ENCODE data around the gene ABAT.

ABAT gene

DNA sequence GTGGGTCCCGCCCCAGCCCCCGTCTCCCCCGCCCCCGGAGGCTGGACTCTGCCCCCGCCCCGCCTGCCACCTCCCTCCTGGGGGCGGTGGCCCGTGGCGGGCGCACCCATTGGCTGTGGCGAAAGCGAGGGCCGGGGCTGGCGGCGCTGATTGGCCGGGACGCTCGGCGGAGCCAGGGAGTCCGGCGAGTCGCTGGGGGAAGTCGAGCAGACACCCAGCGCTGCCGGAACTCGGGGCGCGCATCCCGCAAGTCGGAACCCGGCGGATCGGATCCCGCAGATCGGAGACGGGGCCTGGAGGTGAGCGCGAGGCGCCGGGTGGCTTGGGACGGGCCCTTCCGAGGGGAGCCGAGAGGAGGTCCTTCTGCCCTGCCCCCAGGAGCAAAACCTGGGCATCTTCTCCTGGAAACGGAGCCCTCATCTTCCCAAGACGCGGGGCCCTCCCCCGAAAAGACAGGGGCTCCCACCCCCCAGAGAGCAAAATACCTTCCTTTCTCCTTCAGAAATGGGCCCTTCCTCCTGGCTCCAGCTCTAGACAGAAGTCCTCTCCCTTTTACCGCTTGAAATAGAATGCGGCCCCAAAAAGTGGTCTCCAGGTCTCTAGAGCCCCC lies at the start of gene ABAT:
TSS of gene ABAT (plus strand) at position 205 of the 610 bp plus-strand sequence. CDS start 61,123 bp downstream, outside the sequence.
- DNase-seq: peak; percentile 78

DNA sequence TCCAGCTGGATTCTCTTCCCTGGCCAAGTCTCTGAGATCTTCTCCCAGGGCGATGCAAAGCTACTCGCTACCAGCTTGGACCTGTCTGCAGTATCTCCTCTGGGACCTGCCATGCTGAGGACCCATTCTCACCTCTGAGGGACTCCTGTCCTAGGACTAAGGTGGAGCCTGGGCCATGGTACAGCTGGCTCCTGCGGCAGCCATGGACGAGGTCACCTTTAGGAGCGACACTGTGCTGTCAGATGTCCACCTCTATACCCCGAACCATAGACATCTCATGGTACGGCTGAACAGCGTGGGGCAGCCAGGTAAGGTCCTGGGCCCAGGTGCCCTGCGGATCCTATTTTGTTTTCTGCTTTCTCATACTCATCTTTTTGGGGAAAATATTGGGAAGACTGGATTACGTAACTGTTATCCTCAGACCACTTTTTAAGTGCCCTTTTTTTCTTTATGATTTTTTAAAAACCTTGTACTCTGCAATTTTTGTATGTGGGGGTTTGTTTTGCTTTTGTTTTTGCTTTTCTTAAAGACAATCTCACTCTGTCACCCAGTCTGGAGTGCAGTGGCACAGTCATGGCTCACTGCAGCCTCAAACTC lies 48.8 kb upstream of the ABAT start:
- no peak for DNase-seq

- no peak for DNase-seq
Observed at GRCh38 chr16:8626946-8627345, 47.5 kb upstream of the ABAT start.

- DNase-seq: no peak
Observed at GRCh38 chr16:8627456-8627855, 47.0 kb upstream of the ABAT start.

- DNase-seq: no peak
Observed at GRCh38 chr16:8628981-8629725, 45.3 kb upstream of the ABAT start.

GRCh38 chr16:8630255-8630953 lies 44.0 kb upstream of the ABAT start:
- no peak for DNase-seq

- no peak for DNase-seq
Observed at GRCh38 chr16:8631373-8631772, 43.0 kb upstream of the ABAT start.

- DNase-seq: no peak
Observed at GRCh38 chr16:8631818-8632465, 42.5 kb upstream of the ABAT start.

GRCh38 chr16:8632675-8633182 lies 41.7 kb upstream of the ABAT start:
- DNase-seq: no peak

DNA sequence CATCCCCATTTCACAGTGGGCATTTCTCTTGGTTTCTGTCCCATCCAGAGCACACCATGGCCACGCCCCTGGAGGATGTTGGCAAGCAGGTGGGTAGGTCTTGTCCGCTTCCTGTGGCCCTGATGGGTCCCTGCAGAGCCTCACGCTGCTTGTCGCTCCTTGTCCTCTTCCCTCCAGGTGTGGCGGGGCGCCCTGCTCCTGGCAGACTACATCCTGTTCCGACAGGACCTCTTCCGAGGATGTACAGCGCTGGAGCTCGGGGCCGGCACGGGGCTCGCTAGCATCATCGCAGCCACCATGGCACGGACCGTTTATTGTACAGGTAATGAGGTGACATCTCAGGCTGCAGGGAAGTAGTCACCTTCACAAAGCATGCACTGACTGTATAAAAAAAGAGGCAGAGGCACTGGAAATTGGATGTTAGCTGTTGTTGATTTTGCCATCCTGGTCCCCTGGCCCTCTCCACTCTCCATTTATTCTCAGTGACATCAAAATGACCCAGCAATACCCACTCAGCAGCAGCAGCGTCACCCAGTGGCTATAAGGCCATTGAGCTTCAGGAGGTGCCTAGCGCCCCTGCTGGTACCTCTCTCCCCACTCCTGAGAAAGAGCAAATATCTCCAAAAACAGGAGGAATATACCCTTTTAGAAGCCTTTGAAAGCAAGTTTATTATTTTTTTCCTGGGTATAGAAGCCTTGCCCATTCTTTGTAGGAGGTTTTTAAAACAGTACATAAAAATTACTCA lies 39.3 kb upstream of the ABAT start:
- DNase-seq: peak; percentile 21

- no peak for DNase-seq
Observed at GRCh38 chr16:8639694-8640093, 34.7 kb upstream of the ABAT start.

- no peak for DNase-seq
Observed at GRCh38 chr16:8641671-8642070, 32.7 kb upstream of the ABAT start.

DNA sequence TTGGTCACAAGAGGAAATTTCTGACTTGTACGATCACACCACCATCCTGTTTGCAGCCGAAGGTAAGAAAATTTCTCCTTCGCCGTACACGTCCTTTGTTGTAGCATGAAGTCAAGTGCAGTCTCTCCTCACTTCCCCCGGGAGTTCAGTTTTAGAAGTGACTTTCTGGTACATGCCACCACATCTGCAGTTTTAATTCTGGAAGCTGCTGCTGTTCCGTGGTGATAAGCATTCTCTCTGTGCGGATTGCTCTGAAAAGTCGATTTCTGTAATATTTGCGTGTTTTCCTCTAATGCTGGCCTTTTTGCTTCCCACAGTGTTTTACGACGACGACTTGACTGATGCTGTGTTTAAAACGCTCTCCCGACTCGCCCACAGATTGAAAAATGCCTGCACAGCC lies 32.3 kb upstream of the ABAT start:
- no peak for DNase-seq

- DNase-seq: no peak
Observed at GRCh38 chr16:8644211-8645140, 29.9 kb upstream of the ABAT start.

DNA sequence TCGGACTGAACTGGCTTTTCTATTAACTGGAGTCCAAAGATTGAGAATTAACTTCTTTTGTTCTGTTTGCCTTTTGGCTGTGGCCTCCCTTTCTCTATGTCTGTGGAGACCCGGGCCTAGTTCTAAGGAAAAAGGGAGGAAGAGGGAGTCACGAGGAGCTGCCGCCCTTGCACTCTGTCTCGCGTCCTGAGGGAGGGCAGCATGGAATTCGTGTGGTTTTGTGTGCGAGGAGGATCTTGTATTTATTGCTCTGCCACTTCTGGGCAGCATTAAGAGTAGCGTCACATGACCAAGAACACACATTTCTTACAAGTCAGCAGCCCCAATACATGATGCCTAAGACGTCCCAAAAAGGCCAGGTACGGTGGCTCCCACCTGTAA lies 29.3 kb upstream of the ABAT start:
- DNase-seq: no peak

- no peak for DNase-seq
Observed at GRCh38 chr16:8645831-8646230, 28.6 kb upstream of the ABAT start.

DNA sequence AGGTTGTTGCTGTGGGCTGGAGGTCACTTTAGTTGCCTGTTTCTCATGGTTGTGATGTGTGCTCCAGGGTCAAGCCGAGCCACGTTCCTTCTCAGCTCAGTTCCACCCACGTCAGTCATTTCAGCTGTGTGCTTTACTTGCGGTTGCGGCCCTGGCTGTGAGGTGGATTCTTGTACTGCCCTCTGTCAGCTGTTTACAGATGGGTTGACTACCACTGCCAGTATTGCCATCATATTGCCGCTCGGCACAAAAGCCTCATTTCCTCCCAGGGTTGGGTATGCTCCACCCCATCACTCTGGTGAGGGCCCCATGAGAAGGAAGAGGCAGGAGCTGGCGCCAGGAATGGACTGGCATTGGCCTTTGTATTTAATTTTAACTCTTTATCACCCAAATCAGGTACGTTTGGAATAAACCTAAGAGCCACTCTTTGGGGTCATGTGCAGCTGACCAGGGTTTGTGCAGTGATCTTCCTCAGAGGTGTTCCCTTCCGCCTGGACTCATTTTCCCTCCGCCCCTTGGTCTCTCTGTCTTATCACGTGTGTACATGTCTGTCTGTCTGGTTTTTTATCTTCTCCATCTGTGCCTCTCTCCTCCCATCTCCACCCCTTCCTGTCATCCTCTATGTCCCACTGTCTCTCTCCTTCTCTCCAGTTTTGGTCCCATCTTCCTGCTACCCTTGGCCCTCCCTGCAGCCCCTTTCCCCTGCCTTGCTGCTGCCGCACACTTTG lies 27.9 kb upstream of the ABAT start:
- DNase-seq: no peak

DNA sequence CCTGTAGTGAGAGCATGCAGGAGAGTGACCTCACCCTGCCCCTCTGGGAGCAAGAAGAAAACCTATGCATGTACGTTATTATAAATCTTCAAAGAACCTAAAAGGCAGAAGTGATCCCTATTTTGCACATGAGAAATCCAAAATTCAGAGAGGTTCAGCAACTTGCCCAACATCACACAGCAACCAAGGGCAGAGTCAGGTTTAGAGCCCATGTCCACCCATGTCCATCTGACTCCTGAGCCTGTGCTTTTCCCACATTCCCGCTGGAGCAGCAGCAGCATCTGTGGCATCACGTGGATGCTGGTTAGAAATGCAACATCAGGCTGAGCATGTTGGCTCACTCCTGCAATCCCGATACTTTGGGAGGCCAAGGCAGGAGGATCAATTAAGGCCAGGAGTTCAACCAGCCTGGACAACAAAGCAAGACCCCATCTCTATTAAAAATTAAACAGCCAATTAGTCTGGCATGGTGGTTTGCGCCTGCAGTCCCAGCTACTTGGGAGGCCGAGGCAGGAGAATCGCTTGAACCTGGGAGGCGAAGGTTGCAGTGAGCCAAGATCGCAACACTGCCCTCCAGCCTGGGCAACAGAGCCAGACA lies 26.6 kb upstream of the ABAT start:
- DNase-seq: no peak

DNA sequence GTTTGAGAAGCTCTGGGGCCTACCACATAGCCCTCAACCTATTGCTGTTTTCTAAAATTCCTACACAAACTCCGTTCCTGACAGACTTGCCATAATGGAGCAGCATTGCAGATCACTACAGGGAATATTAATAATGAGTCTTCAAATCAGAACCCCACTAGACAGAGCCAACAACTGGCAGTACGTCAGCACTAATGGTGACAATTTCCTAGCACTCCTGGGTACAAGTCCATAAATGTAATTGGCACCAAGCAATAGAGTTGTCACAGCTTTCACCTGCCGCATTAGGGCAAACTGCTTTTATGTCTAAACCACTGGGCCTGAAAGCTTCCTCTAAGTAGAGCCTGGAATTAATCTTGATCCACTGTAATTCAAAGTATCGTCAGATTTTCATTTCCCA lies 25.5 kb upstream of the ABAT start:
- no peak for DNase-seq

Data from fibroblast of upper back skin (primary cell).